Measurements from ENCODE around the gene VSIG4. TPM values are rescaled to one million over a fixed set of nuclear protein-coding genes. Genes with fewer than 3 reads are reported as not detected.
A peak's percentile ranks its signal among the peaks of the same experiment; 100 is the strongest.

The VSIG4 gene
- total RNA-seq, 1 experiment from 2014 or later: not detected

DNA sequence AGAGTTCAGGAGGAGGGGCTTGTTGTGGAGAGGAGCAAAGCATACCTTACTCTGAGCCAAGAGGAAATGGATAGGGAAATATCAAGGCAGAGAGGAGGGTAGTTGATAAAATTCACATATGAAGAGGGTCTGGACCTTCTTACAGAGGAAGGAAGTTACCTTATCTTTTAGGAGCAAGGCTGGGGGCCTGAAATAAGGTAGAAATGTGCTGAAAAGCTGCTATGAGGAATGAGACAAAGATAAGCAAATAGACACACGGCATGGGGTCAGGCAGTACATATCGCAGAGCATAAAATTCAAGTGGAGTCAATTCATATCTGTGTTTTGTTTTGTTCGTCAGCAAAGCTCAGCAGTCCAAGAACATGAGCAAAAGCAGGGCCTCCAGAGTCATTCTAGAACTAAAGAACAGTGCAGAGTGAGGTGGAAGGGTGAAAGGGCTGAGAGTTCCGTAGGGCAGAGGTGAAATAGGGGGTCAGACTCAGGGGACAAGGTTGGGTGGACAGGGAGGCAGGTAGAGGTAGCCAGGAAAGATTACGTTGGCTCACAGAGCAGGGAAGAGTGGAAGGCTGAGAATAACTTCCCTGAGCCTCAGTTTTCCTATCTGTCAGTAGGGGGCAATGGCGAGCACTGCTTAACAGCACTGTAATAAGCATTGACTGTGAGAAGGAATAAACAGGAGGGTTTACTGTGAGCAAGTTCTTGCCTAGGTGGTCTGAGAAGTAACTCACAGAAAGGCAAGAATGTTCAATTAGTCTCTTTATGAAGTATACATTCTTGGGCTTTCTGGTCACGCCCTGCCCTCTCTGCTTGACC lies 9.2 kb downstream of the VSIG4 start:
- Histone ChIP-seq H2BK12ac (ENCODE audit: insufficient read length, low read depth, low read length) (no peak overlapping the region), H3K79me1 (ENCODE audit: insufficient read depth, low read depth, low read length, poor library complexity, severe bottlenecking) (no peaks in the 10 kb centered on the region), H3K27ac (ENCODE audit: insufficient read length, low read depth, low read length) (no peak overlapping the region), H3K9me3 (ENCODE audit: control insufficient read depth, low read depth, low read length) (peaks cover 58% of the 10 kb centered on the region), H3K4ac (ENCODE audit: low read depth, low read length) (no peak overlapping the region), H2BK5ac (ENCODE audit: insufficient read length, low read length) (no peak overlapping the region), H3K4me1 (ENCODE audit: insufficient read depth, low read length) (no peaks in the 10 kb centered on the region), H4K8ac (replicated peaks; ENCODE audit: insufficient read length, low read depth, low read length) (no peak overlapping the region), H3K79me2 (ENCODE audit: insufficient read depth, low read length) (no peaks in the 10 kb centered on the region), H3K23ac (ENCODE audit: insufficient read length, low read depth, low read length) (no peak overlapping the region), H3K56ac (ENCODE audit: insufficient read length, low read depth, low read length) (no peak overlapping the region), H3K23me2 (ENCODE audit: insufficient read length, low read depth, low read length, poor library complexity, severe bottlenecking) (no peaks in the 10 kb centered on the region), H3K18ac (ENCODE audit: insufficient read length, low read depth, low read length) (no peak overlapping the region), H3K9ac (ENCODE audit: extremely low read depth, insufficient read length, low read length) (no peak overlapping the region), H4K91ac (ENCODE audit: insufficient read length, low read depth, low read length) (no peak overlapping the region), H2BK20ac (ENCODE audit: low read depth, low read length, poor library complexity, severe bottlenecking) (no peak overlapping the region), H2BK120ac (ENCODE audit: low read depth, low read length, poor library complexity, severe bottlenecking) (no peak overlapping the region), H2BK15ac (ENCODE audit: low read depth, low read length) (no peak overlapping the region), H3K14ac (ENCODE audit: insufficient read depth, low read length) (no peak overlapping the region), H2AFZ (ENCODE audit: low read length) (no peak overlapping the region), H2AK5ac (ENCODE audit: insufficient read length, low read length) (no peak overlapping the region), H4K5ac (ENCODE audit: insufficient read length, low read depth, low read length) (no peak overlapping the region), H3T11ph (ENCODE audit: low read length) (no peak overlapping the region), H4K20me1 (ENCODE audit: control insufficient read depth, insufficient read depth, insufficient read length) (no peaks in the 10 kb centered on the region), H3K4me2 (ENCODE audit: insufficient read depth, insufficient read length, low read length) (no peak overlapping the region), H3K27me3 (ENCODE audit: insufficient read depth, low read length) (no peaks in the 10 kb centered on the region)
- Mint-ChIP-seq H3K36me3 (ENCODE audit: insufficient read depth in 1 of 3, low read depth in 3 of 3) (no peaks in the 10 kb centered on the region; a peak in 2 of 7 replicates), H3K9me3 (peaks cover 43 to 60% of the 10 kb centered on the region in 2 experiments), H3K27ac (no peak overlapping the region), H3K27me3 (ENCODE audit: low read depth) (peaks cover 1% of the 10 kb centered on the region; the same call in 1 of the 2 replicates), H3K4me1 (peaks cover 2% of the 10 kb centered on the region in 2 experiments; a peak in 3 of 4 replicates), H3K4me3 (no peak overlapping the region)
- DNase-seq: peak; percentile 39
- no CpG with 5 or more reads among the region's 7 CpGs for WGBS (ENCODE audit: extremely low coverage, insufficient read length, low lambda C conversion rate)
- TF ChIP-seq, protein P1, sequence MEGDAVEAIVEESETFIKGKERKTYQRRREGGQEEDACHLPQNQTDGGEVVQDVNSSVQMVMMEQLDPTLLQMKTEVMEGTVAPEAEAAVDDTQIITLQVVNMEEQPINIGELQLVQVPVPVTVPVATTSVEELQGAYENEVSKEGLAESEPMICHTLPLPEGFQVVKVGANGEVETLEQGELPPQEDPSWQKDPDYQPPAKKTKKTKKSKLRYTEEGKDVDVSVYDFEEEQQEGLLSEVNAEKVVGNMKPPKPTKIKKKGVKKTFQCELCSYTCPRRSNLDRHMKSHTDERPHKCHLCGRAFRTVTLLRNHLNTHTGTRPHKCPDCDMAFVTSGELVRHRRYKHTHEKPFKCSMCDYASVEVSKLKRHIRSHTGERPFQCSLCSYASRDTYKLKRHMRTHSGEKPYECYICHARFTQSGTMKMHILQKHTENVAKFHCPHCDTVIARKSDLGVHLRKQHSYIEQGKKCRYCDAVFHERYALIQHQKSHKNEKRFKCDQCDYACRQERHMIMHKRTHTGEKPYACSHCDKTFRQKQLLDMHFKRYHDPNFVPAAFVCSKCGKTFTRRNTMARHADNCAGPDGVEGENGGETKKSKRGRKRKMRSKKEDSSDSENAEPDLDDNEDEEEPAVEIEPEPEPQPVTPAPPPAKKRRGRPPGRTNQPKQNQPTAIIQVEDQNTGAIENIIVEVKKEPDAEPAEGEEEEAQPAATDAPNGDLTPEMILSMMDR (conservative IDR thresholded peaks at IDR 0.05): peak; percentile 70
